Stimulated activated naive CD8-positive, alpha-beta T cell treated with anti-CD3 and anti-CD28 coated beads, Interleukin-15, Interleukin-2, amounts not matched to agents 100 ng/mL and 50 ng/mL, for 24 hours (primary cell): ENCODE measurements around the gene DCXR.

Source experiments
- H3K27ac Mint-ChIP-seq: one replicate; pipeline ENCODE4 v1.8.0; 2021; ENCODE audit warnings: mild to moderate bottlenecking, mixed read lengths
- H3K27me3 Mint-ChIP-seq: one replicate; pipeline ENCODE4 v1.8.0; 2021; ENCODE audit warnings: mixed read lengths
- H3K36me3 Mint-ChIP-seq: one replicate; pipeline ENCODE4 v1.8.0; 2021; ENCODE audit warnings: low read depth, mixed read lengths
- H3K4me1 Mint-ChIP-seq: one replicate; pipeline ENCODE4 v1.8.0; 2021; ENCODE audit warnings: low read depth, mixed read lengths
- H3K4me3 Mint-ChIP-seq: one replicate; pipeline ENCODE4 v1.8.0; 2021; ENCODE audit warnings: mild to moderate bottlenecking, mixed read lengths
- H3K9me3 Mint-ChIP-seq: one replicate; pipeline ENCODE4 v1.8.0; 2021; ENCODE audit warnings: mixed read lengths

The DCXR gene

GRCh38 chr17:82000803-82001570 lies 36.5 kb downstream of the DCXR start:
- no peaks in the 10 kb centered on the region for H3K9me3 Mint-ChIP-seq
- H3K4me1 Mint-ChIP-seq = peaks cover 9% of the 10 kb centered on the region
- no peaks in the 10 kb centered on the region for H3K36me3 Mint-ChIP-seq
- no peak overlapping the region for H3K27ac Mint-ChIP-seq
- no peaks in the 10 kb centered on the region for H3K27me3 Mint-ChIP-seq
- no peak overlapping the region for H3K4me3 Mint-ChIP-seq

DNA sequence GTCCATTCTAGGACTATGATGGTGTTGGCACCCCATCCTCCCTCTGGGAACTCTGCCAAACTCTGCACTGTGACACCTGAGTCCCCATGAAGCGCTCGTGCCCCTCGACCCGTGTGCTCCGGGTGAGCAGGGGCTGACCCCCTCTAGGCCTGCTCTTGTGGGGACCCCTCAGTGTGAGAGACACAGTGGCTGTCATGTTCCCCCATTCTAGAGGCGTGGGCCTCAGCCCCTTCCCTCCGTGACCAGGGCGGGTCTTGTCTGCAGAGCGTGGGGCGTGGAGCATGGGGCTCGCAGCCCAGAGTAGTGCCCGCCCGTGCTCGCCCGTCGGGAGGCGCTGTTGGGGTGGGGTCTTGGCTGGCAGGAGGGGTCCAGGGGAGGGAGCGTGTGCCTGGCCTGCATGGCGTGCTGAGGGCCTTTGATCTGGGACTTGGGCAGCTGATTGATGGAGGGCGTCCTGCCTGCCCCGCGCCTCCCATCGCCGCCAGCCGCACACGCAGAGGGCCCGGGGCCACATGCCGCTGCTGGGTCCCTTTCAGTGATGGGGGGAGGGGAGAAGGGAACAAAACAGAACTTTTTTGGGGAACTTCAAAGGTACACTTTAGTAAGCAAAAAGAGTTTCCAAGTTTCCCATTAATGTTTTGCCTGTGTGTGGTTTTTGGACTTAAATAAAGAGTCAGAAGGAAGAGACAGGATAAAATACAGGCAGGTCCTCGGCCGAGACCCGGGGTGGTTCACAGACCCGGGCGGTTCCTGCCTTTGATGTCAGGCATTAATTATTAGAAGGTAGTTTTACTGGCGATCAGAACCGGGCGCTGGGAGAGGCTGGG lies 37.3 kb downstream of the DCXR start:
- no peaks in the 10 kb centered on the region for H3K27me3 Mint-ChIP-seq
- peaks cover 7% of the 10 kb centered on the region for H3K4me1 Mint-ChIP-seq
- H3K9me3 Mint-ChIP-seq = no peaks in the 10 kb centered on the region
- H3K36me3 Mint-ChIP-seq = no peaks in the 10 kb centered on the region
- H3K4me3 Mint-ChIP-seq = no peak overlapping the region
- H3K27ac Mint-ChIP-seq = no peak overlapping the region

DNA sequence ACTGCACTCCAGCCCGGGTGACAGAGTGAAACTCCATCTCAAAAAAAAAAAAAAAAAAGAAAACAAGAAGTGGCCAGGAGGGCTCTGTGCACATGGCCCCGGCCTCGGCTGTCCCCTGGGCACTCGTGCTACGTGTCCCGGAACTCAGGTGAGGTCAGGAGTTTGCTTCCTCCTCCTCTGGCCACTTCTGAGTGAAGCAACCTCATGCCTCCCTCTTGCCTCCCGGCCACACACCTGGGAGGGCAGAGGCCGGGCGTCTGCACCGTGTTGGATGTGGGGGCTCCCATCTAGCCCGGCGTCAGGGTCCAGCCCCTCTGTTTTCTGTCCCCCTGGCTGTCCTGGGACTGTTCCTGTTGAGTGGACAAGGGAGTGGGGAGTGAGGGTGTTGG lies 37.9 kb downstream of the DCXR start:
- H3K9me3 Mint-ChIP-seq = no peaks in the 10 kb centered on the region
- H3K27me3 Mint-ChIP-seq = no peaks in the 10 kb centered on the region
- H3K27ac Mint-ChIP-seq = no peak overlapping the region
- H3K4me3 Mint-ChIP-seq = no peak overlapping the region
- H3K36me3 Mint-ChIP-seq = no peaks in the 10 kb centered on the region
- H3K4me1 Mint-ChIP-seq = peaks cover 7% of the 10 kb centered on the region

DNA sequence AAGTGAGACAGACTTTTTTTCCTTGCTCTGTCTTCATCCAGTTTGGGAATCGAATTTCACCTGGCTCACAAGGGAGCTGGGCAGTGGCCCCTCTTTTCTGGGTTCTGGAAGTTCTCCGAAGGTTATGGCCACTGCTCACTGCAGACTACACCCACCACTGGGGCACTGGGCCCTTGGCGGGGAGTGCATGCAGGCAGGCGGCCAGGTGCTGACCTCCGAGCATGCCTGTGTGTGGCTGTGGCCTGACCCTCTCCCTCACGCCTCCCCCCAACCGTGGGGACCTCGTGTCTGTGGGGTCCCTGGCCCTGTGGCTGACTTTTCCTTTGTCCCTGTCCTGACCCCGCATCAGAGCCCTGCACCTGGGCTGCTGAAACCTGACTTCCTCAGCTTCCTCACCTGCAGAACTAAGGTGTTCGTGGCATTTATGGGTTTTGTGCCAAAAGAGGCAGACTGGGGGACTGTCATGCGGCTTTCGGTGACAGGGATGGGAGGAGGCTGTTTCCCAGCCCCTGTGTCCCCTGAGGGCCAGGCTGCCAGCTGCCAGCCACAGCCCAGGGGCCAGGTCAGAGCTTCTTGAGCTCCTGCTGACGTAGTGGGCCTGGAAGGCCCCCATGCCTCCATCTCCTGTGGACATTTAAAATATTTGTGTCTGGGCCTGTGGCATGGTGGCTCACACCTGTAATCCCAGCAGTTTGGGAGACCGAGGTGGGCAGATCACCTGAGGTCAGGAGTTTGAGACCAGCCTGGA lies 38.6 kb downstream of the DCXR start:
- Mint-ChIP-seq H3K36me3 (no peaks in the 10 kb centered on the region), H3K27ac (no peak overlapping the region), H3K4me1 (peaks cover 7% of the 10 kb centered on the region), H3K9me3 (no peaks in the 10 kb centered on the region), H3K27me3 (no peaks in the 10 kb centered on the region), H3K4me3 (no peak overlapping the region)

DNA sequence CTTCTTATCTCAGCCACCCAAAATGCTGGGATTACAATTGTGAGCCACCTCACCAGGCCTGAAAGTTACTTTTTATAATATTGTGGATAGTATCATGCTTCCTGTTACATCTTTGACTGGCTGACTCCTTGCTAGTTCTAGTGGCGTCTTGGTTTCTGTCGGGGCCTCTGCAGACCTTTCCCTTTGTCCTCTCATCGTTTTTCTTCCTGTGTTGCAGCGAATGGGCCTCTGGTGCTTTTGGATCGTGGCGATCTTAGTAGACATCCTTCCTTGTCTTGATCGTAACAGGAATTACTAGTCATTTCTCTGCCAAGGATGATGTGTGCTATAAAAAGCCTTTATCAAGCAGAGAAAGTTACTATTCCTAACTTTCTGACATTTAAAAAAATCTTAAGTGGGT lies 39.3 kb downstream of the DCXR start:
- Mint-ChIP-seq H3K36me3 (no peaks in the 10 kb centered on the region), H3K27me3 (no peaks in the 10 kb centered on the region), H3K4me3 (no peak overlapping the region), H3K4me1 (peaks cover 4% of the 10 kb centered on the region), H3K27ac (no peak overlapping the region), H3K9me3 (no peaks in the 10 kb centered on the region)

GRCh38 chr17:81996757-81997441 lies 40.6 kb downstream of the DCXR start:
- Mint-ChIP-seq H3K27me3 (no peaks in the 10 kb centered on the region), H3K36me3 (no peaks in the 10 kb centered on the region), H3K4me3 (no peak overlapping the region), H3K4me1 (no peaks in the 10 kb centered on the region), H3K9me3 (no peaks in the 10 kb centered on the region), H3K27ac (no peak overlapping the region)

GRCh38 chr17:81996232-81996756 lies 41.2 kb downstream of the DCXR start:
- Mint-ChIP-seq H3K27me3 (no peaks in the 10 kb centered on the region), H3K36me3 (no peaks in the 10 kb centered on the region), H3K27ac (no peak overlapping the region), H3K4me1 (no peaks in the 10 kb centered on the region), H3K9me3 (no peaks in the 10 kb centered on the region), H3K4me3 (no peak overlapping the region)

DNA sequence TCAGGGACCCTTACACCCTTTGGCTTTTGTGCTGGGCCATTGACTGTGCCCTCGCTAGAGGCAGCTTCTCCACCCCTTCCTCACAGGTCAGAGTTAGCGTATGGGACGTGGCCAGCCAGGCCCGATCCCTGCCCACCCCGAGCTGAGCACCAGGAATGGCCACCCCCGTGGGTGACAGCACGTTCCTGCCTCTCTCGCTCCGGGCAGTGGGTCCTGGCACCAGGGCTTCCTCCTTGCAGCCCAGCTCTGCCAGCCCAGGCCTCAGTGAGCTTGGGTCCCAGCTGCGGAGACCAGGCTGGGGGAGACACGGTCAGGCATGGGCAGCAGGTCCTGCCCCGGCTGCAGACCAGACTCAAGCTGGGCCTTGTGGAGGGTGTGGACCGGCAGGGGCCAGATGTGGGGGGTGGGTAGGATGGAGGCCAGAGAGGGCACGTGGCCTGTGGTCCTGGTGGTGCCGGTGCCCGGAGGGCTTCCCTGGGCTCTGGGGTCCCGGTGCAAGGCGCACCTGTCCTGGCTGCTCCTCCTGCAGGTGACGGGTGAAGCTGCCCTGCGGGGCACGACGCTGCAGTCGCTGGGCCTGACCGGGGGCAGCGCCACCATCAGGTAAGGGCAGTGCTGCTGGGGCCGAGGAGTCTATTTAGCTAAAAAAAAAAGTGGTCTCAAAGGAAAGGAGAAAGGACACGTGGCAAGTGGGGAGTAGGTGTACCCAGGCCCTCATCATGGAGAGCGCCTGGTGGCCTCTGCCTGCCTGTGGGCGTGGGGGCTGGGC lies 41.9 kb downstream of the DCXR start:
- H3K36me3 Mint-ChIP-seq = no peaks in the 10 kb centered on the region
- no peak overlapping the region for H3K4me3 Mint-ChIP-seq
- H3K4me1 Mint-ChIP-seq = no peaks in the 10 kb centered on the region
- no peaks in the 10 kb centered on the region for H3K9me3 Mint-ChIP-seq
- no peak overlapping the region for H3K27ac Mint-ChIP-seq
- no peaks in the 10 kb centered on the region for H3K27me3 Mint-ChIP-seq

DNA sequence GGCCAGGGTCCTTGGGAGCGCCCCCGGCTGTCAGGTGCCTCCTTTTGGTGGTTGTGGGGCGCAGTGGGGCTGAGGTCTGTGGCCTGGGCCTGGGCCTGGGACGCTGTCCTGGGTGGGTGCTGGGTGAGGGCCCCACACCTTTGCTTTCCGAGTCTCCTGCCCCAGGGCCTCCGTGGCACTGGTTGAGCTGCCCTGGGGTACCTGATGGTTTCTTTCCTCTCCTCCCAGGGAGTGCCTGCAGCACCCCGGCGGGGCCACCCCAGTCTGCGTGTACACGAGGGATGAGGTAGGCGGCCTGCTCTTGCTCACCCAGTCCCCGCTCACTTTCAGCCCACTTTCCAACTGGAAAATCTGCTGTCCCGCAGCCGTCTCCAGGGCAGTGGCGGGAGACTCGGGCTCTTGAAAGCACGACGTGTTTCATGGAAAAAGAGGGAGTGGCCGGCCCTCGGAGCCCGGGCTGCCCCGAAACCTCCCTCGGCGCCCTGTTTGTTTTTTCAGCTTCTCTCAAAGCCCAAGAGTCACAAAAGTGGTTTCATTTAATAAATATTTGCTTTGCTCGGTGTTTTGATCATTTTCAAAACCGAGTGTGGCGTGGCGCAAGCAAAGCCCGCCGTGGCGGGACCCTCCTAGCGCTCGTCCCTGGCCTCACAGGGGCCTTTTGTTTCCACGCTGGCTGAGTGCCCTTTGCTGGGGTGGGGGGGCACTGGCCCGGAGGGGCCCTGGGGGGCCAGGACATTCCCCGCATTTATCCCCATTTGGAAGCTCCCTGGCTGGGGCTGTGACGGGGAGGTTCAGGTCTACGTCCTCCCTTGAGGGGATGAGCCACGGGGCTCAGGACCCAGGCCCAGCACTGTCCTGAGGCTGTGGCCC lies 42.7 kb downstream of the DCXR start:
- Mint-ChIP-seq H3K4me1 (no peaks in the 10 kb centered on the region), H3K9me3 (no peaks in the 10 kb centered on the region), H3K27ac (no peak overlapping the region), H3K36me3 (no peaks in the 10 kb centered on the region), H3K27me3 (no peaks in the 10 kb centered on the region), H3K4me3 (no peak overlapping the region)

GRCh38 chr17:81993729-81994592 lies 43.5 kb downstream of the DCXR start:
- H3K36me3 Mint-ChIP-seq = no peaks in the 10 kb centered on the region
- no peaks in the 10 kb centered on the region for H3K27me3 Mint-ChIP-seq
- no peak overlapping the region for H3K27ac Mint-ChIP-seq
- H3K4me1 Mint-ChIP-seq = no peaks in the 10 kb centered on the region
- no peaks in the 10 kb centered on the region for H3K9me3 Mint-ChIP-seq
- no peak overlapping the region for H3K4me3 Mint-ChIP-seq

GRCh38 chr17:81992306-81993102 lies 45.0 kb downstream of the DCXR start:
- no peaks in the 10 kb centered on the region for H3K27me3 Mint-ChIP-seq
- no peaks in the 10 kb centered on the region for H3K36me3 Mint-ChIP-seq
- no peaks in the 10 kb centered on the region for H3K4me1 Mint-ChIP-seq
- H3K27ac Mint-ChIP-seq = no peak overlapping the region
- H3K4me3 Mint-ChIP-seq = no peak overlapping the region
- H3K9me3 Mint-ChIP-seq = no peaks in the 10 kb centered on the region

DNA sequence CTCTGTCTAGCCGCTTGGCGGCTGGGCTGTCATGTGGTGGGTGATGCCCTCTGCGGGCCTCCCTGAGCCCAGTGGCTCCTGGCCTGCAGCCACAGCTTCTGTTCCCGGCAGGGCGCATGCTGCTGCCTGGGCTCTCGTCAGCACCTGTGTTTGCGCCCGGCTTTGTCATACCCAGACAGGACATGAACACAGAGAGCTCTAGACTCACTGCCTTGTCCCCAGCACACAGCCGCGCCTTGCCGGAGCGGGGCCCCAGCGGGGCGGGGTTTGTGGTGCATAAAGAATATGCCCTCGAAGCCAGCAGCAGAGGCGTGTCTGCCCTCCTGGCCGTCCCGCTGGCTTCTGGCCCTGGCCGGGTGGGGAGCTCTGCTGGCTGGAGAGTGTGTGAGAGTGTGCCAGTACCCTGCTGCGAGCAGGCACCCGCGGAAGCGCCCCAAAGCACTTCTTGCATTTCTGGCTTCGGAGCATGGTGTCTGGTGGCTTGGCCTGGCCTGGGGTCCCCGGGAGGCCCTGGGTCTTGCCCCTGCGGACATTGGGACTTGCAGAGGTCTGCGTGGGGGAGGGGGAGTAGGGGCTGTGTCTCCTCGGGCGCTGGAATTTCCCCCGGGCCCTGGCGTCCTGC lies 45.7 kb downstream of the DCXR start:
- Mint-ChIP-seq H3K36me3 (peaks cover 1% of the 10 kb centered on the region), H3K27ac (no peak overlapping the region), H3K4me1 (no peaks in the 10 kb centered on the region), H3K27me3 (no peaks in the 10 kb centered on the region), H3K4me3 (no peak overlapping the region), H3K9me3 (no peaks in the 10 kb centered on the region)
